ENCODE data around the gene RICTOR.
"Not testable (repeated sequence)": the region's sequence is repeated elsewhere in the genome, so short reads cannot be mapped to it uniquely, and the experiment has no call there.

Gene RICTOR

DNA sequence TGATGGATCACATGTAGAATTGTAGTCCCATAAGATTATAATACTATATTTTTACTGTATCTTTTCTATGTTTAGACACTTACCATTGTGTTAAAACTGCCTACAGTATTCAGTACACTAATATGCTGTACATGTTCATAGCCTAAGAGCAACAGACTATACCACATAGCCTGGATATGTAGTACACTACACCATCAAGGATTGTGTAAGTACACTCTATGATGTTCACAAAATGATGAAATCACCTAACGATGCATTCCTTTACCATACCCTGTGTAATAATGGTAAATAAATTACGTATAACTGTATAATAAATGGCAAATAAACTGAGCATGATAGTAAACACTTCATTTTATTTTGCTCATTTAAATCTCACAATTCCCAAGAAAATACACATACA is 60.3 kb downstream of the RICTOR start:
- no peak for DNase-seq (ENCODE audit: low read depth)

DNA sequence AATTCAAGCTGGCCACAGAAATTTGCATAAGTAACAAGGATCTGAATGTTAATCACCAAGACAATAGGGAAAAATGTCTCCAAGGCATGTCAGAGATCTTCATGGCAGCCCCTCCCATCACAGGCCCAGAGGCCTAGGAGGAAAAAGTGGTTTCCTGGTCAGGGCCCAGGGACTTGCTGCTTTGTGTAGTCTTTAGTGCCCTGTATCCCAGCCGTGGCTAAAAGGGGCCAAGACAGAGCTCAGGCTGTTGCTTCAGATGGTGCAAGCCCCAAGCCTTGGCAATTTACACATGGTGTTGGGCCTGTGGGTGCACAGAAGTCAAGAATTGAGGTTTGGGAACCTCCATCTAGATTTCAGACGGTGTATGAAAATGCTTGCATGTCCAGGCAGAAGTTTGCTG is 63.2 kb downstream of the RICTOR start:
- DNase-seq (ENCODE audit: low read depth): not testable (repeated sequence)

DNA sequence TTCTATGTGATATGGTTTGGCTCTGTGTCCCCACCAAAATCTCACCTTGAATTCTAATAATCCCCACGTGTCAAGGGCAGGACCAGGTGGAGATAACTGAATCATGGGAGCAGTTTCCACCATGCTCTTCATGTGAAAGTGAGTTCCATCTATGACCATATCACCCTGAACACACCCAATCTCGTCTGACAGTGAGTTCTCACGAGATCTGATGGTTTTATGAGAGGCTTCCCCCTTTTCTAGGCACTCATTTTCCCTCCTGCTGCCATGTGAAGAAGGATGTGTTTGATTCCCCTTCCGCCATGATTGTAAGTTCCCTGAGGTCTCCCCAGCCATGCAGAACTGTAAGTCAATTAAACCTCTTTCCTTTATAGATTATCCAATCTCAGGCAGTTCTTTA is 64.2 kb downstream of the RICTOR start:
- DNase-seq (ENCODE audit: low read depth): no peak

DNA sequence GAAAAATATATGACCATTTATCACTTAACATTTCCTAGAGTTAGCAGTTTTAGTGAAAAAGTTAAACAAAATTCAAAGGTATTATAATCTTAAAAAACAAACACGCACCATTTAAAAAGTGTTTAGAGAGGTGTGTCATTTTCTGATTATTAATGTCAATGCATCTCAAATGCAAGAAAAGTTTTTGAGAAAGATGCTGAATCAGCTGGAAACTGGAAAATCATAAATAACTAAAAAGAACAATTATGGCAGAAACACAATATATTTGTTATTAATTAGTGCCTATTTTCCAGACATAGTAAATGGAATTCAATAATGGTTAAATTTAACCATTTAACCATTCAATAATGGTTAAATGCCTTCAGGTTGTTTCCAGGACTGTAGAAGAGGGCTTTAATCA is 64.9 kb downstream of the RICTOR start:
- no peak for DNase-seq (ENCODE audit: low read depth)

DNA sequence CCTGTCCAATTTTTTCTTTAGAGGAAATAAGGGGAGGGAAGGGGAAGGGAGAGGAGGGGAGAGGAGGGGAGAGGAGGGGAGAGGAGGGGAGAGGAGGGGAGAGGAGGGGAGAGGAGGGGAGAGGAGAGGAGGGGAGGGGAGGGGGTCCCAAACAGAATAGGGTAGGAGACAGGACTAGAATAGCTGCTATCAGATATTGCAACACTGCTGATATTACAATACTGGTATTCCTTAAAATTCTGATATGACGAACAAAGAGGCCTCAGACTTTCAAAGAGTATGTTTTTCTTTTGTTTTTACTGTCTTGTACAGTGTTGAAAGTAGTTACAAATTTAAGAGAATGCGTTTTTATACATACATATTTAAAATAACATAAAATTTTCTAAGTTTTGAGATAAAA is 67.5 kb downstream of the RICTOR start:
- no peak for DNase-seq (ENCODE audit: low read depth)

DNA sequence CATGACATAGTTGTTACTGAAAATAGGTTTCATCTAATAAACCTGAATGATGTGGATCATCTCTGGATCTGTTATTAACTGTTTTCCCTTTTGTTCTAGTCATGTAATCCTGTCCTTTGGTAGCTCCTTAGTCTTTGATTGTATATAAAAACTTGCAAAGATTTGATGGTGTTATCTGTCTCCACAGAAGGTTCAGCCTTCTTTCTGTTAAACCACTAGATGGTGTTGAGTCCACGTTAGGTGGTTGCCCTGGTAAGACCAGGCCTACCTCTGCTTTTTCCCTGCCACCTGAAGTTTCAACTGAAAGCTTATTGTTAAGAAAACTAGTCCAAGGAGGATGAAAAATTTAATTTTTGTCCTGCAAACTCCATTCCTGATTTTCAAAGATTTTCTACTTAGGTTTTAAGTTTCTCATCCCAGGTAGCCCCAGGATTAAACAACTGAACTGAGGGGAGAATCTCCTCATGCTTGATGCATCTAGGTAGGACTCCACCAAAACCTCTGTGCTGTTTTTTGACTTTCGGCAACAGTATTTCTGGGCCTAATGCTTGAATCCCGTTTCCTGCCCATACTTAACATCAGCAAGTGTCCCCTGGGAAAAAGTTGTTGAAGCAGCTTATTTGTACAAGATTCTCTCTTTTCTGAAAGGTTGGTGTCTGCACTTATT is 68.5 kb downstream of the RICTOR start:
- no peak for DNase-seq (ENCODE audit: low read depth)

DNA sequence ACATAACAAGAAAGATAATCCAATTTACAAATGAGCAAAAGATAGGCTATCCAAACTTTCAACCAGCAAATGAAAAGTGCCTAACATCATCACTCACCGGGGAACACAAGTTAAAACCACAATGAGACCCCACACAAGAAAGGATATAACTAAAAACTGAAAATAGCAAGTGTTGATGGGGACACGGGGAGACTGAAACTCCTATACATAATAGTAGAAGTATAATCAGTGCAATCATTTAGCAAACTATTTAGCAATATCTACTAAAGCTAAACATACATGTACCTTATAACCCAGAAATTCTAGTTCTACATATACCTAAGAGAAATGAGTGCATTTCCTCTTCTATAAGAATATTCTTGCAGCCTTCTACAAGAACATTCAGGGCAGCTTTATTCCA is 72.5 kb downstream of the RICTOR start:
- no peak for DNase-seq (ENCODE audit: low read depth)

DNA sequence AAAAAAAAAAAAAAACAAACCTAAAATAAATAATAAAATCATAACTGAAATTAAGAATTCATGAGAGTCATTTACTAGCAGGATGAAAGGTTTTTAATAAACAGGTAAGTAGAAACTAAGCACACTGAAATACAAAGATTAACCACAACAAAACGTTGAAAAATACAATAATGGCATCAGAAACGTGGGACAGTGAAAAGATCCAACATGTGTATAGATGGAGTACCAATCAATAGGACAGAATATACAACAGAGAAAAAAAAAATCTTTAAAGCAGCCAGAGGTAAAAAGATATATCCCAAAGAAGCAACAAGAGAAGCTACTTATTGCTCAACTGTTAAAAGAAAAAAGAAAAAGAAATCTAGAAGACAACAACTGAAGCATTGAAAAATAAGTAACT is 75.2 kb downstream of the RICTOR start:
- no peak for DNase-seq (ENCODE audit: low read depth)

DNA sequence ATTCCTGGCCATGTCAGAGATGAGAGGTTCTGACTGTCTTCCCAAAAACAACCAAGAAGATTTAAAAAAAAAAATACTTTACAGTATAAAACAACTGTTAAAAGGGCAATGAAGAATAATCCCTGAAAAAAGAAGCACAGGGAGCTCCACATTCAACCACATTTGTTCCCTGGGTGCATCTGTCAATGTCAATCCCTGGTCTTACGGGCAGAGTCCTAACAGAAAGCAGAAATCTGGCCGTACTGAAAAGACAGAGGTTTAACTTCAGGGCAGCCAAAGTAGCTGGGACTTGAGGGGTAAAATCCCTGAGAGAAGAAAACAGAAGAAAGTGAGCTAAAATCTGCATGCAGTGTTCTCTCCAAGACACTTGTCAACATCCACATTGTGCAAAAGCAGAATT is 76.6 kb downstream of the RICTOR start:
- no peak for DNase-seq (ENCODE audit: low read depth)

DNA sequence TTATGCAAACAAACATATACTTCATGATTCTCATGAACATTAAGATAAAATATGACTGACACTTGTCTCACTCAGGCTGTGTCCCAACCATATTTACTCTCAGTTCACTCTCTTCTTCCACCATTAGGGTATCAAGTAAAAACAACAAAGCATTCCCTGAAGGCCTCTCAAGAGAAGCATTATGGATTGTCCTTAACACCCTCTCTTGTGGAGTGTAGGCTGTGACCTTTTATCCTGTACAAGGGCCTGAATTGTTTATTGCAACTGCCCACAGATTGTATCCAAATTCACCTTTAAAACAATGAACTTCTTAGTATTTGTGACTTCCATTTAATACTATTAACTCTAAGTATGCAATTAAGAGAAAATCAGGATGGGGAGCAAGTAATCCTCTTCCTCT is 78.1 kb downstream of the RICTOR start:
- no peak for DNase-seq (ENCODE audit: low read depth)

DNA sequence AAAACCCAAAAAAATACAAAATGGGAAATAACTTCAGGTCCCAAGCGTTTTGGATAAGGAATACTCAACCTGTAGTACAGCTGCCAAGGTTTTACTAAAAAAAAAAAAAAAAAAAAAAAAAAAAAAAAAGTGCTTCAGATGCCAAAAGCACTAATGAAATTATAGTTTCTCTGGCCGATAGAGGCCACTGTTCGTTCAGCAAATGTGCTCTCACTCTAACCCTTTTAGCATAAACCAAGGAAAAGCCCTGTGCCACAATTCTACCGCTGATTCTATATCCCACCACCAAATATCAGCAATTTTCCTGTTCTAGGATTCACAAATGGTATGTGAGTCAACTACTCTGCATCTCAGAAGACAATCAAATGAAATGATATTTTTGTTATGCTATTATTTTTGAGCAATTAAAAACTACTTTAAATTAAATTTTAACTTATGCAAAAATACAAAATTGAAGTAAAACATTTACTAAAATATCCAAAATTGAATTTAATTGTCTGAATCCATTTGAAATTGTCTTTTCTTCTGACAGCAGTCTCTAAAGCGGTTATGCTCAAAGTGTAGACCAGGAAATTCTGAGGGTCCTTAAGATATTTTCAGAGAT is 79.8 kb downstream of the RICTOR start:
- DNase-seq (ENCODE audit: low read depth): no peak

DNA sequence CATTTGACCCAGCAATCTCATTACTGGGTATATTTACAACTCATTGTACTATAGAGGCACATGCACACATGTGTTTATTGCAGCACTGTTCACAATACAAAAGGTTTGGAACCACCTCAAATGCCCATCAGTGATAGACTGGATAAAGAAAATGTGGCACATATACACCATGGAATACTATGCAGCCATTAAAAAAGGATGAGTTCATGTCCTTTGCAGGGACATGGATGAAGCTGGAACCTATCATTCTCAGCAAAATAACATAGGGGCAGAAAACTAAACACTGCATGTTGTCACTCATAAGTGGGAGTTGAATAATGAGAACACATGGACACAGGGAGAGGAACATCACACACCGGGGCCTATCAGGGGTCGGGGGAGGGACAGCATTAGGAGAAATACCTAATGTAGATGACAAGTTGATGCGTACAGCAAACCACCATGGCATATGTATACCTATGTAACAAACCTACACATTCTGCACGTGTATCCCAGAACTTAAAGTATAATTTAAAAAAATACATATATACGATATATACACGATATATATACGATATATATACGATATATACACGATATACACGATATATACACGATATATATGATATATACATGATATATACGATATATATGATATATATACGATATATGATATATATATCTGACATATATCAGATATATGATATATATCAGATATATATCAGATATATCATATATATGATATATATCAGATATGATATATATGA is 84.1 kb downstream of the RICTOR start:
- DNase-seq (ENCODE audit: low read depth): not testable (repeated sequence)

DNA sequence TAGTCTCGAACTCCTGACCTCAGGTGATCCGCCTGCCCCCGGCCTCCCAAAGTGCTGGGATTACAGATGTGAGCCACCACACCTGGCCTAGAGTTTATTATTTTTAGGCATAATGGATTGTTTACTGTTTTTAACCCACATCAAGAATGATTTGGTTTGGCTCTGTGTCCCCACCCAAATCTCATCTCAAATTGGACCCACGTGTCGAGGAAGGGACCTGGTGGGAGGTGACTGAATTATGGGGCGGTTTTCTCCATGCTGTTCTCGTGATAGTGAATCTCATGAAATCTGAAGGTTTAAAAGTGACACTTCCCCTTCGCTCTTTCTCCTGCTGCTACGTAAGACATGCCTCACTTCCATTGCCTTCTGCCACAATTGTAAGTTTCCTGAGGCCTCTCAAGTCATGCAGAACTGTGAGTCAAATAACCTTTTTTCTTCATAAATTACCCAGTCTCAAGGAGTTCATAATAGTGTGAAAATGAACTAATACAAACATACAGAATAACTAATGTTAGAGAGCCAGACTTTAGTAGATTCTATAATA is 88.2 kb downstream of the RICTOR start:
- DNase-seq (ENCODE audit: low read depth): no peak

DNA sequence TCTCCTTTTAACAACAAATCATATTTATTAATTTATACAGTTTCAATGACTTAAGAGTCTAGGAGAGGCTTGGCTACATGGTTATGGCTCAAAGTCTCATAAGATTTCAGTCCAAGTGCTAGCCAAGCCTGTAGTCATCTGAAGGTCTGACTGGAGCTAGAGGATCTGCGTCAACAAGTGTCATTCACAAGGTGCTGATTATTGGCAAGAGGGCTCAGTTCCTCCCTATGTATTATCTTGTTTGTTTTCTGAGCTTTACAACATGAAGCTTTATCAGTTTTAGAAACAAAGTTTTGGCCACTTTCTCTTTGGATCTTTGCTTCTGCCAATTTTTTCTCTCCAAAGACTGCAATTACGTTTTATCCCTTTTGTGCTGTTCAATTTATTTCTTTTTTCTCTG is 94.7 kb downstream of the RICTOR start:
- DNase-seq (ENCODE audit: low read depth): no peak

DNA sequence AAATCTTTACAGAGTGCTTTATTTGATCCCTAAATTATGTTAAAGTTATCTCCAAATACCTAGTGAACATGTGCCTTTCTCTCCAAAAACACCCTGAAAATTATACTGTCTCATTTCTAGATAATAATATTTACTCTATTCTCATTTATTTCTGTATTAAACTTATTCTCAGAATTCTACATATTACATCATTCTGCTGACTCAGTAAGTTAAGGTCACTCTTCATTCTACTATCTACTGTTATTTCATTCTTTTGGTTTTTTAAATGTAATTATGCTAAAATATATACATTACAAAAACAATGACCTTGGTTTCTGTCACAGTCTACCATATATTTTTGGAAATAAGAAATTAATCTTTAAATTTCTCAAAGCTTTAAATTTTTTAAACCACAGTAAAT is 96.2 kb downstream of the RICTOR start:
- no peak for DNase-seq (ENCODE audit: low read depth)

DNA sequence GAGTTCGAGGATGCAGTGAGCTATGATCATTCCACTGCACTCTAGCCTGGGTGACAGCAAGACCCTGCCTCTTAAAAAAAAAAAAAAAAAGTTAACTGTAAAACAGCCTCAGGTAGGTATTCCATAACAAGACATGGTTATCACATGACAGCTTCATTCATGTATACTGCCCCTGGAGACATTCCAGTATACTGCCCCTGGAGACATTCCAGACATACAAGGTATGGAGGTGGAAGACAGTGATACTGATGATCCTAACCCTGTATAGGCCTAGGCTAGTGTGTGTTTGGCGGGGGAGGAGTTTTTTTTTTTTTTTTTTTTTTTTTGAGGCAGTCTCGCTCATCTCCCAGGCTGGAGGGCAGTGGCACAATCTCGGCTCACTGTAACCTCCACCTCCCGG is 105.5 kb downstream of the RICTOR start:
- DNase-seq (ENCODE audit: low read depth): no peak

DNA sequence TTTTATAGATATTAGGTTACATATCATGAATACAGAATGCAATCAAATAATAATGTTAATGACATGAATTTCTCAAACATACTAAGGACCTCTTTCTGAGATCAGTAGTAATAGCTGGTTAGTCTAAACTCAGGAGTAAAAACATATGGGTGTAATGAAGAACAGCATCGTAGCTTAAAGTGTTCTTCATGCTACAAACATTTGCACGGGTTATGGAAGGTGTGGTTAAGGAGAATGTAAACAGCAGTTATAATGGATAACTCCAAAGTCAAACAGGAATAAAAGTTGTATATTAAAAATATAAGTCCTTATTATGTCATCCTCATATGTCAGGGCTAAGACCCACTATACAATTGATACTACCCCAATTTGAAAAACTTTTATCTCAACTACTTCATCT is 112.5 kb downstream of the RICTOR start:
- DNase-seq (ENCODE audit: low read depth): no peak

DNA sequence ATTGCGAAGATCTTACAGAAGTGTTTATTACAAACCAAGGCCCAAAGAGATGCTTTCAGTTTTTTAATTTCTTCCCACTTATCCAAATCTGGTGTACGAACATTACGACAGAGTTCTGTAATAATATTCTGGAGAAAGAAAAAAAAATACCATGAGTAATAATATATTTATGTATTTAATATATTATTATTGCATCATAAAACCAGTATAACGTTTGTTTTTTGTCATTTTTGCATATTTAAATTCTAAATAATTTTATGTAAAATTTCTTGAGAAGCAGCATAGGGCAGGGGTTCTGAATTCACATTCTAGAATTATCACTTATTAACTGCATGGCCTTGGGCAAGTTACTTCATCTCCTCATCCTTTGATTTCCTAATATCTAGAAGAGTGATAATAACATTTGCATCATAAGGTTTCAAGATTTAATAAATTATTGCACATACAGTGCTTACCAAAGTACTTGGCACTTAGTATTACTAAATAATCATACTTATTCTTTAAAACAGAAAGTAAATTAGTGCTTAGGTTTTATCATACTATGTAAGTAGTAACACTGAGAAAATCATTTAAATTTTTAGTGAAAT is 120.7 kb downstream of the RICTOR start:
- DNase-seq (ENCODE audit: low read depth): no peak

DNA sequence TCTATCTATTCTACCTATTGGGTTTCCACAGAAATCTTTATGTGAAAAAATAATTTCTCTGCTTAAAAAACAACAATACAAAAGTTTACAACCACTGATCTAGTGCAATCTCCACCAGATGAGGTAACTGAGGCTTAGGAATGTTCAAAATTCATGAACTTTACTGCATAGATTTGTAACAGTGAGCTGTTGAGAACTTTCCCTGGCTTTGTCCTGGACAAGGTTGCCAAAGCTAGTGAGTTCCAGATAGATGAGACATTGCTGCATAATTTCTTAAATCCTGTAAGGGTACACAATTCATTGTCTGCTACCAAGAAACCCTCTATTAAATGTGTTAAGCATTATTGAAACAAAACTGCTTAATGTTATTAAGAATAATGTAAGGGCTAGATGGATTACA is 125.7 kb downstream of the RICTOR start:
- peak; percentile 41 for DNase-seq (ENCODE audit: low read depth)

DNA sequence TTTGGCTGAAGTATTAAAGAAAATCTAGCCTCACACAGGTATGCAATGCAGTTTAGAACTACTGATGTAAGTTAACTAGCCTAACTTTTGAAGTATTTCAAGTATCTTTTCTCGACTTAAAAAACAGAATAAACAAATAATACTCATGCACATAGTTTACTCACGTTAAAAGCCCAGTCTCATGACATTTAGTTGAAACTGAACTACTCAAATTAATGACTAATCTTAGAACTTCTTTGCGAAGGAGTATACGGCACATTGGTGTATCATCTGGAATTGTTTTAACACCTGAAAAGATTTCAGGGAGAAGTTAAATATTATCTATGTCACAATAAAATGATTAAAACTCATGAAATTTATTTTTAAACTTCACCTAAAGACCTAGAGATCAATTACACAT is 129.9 kb downstream of the RICTOR start:
- DNase-seq (ENCODE audit: low read depth): no peak

DNA sequence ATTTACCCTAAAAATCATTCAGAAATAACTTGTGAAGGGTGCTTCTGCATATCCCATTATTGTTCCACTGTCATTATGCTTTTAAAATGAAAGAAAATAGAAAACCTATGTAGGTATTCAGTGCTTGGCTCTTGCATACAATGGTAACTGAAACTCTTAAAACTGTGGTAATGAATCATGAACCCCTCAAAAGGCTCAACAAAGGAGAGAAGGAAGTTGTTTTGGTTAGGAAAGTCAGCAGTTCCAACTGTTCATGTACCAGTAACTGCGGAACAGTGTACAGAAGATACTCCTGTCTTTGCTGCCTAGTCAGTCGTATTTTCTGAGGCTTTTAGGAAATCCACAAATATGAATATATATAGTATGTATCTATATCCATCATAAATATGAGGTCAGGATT is 132.3 kb downstream of the RICTOR start:
- no peak for DNase-seq (ENCODE audit: low read depth)

DNA sequence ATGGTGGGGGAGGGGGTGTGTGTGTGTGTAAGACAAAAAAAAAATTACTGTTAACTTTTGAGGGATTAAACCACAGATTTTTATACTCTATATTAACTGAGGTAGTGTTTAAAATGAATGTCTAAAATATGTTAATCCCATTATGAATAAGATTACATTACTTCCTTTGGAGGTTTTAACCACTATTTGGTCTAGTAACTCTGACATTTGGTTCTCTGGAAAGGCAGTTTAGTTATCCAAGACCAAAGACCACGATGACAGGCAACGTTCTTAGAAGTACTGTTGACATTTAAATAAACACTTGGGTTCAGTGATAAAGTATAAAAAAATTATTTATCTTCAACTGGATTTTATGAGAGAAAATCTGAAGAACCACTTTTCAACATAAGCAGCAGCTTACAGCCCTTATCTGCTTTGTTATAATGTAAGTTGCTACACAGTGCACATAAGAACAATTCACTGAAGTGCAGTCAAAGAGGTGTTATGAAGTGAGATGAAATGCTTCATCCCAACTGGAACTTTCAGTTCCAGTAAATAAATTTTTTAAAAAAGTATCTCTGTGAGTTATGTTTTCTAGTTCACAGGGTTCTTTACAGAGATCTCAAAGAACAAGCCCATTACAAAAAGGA is 133.9 kb downstream of the RICTOR start:
- DNase-seq (ENCODE audit: low read depth): no peak
